Uterus (tissue), 2 donors: Measurements from ENCODE around the gene ITPRIP.

Experiments
- CTCF ChIP-seq, 4 experiments: fragments of 200-600 bp in 2 of 4; fragments of 450-650 bp in 2 of 4; sonication (generic) in 2 of 4; IDR thresholded peaks; one replicate each; pipeline ENCODE4 v1.5.1; 2016 to 2019; ENCODE audit warnings: antibody characterized with exemption in 4 of 4, mild to moderate bottlenecking in 2 of 4, moderate library complexity in 1 of 4
- POLR2A ChIP-seq, 2 donors: fragments of 450-650 bp; IDR thresholded peaks; one replicate each; pipeline ENCODE4 v1.6.1; 2016; ENCODE audit warnings: antibody characterized with exemption in 2 of 2, mild to moderate bottlenecking in 1 of 2, moderate library complexity in 1 of 2

GRCh38 chr10:104380336-104380735 lies 42.1 kb upstream of the ITPRIP start:
- TF ChIP-seq CTCF (IDR thresholded peaks at IDR 0.05) (no peak), POLR2A (IDR thresholded peaks at IDR 0.05) (no peak)
